ENCODE measurements around the gene SLC66A2. TPM values are rescaled to one million over a fixed set of nuclear protein-coding genes. Genes with fewer than 3 reads are reported as not detected.
"Not testable (repeated sequence)": the region's sequence is repeated elsewhere in the genome, so short reads cannot be mapped to it uniquely, and the experiment has no call there.

SLC66A2 gene
- total and polyA plus RNA-seq, 10 of the 15 experiments (the other 5 are each of a cell fraction or from before 2014, with no cell fraction given), result 0.69 to 42.5 (median 14.8) TPM

- RAD21 ChIA-PET (ENCODE audit: unreplicated experiment); H3K9me3 ChIP-seq (replicated peaks; ENCODE audit: control insufficient read depth, insufficient read depth, low read length); H3K4me1 ChIP-seq (ENCODE audit: control insufficient read depth, insufficient read depth, low read length); in situ Hi-C loops (cut with MboI); H3K4me3 ChIP-seq; SMC1A ChIA-PET (ENCODE audit: uncharacterized antibody, unreplicated experiment); FAIRE-seq; H4K20me1 ChIP-seq (ENCODE audit: control insufficient read depth, insufficient read depth); DNase-seq (ENCODE audit: low read depth, low spot score); BruUV-seq (replicated peaks); H3K4me2 ChIP-seq (ENCODE audit: control insufficient read depth, insufficient read depth); H3K9ac ChIP-seq (ENCODE audit: control insufficient read depth, insufficient read depth, low read length); H3K27me3 ChIP-seq (replicated peaks in 1 of 2; ENCODE audit: control insufficient read depth in 2 of 2, insufficient read depth in 2 of 2, low read length in 1 of 2); CTCF ChIA-PET; H3K79me2 ChIP-seq (ENCODE audit: control insufficient read depth, insufficient read depth, low read length); ATAC-seq; intact Hi-C loops (cut with micrococcal nuclease; ENCODE audit: unreplicated experiment); POLR2A ChIA-PET; H3K27ac ChIP-seq (ENCODE audit: control insufficient read depth, insufficient read depth); H2AFZ ChIP-seq (ENCODE audit: control insufficient read depth, low read depth, low read length); H3K36me3 ChIP-seq (ENCODE audit: control insufficient read depth in 2 of 2, insufficient read depth in 2 of 2, low read length in 1 of 2): not testable (repeated sequence)
- WGBS (ENCODE audit: insufficient coverage, insufficient replicate concordance, low lambda C conversion rate, missing lambda C conversion rate), result 70% methylated on average over 24 of the region's 25 CpGs
These were observed 73.2 kb downstream of the SLC66A2 start for GRCh38 chr18:79878246-79878645.

- H3K27me3 ChIP-seq (replicated peaks in 1 of 2; ENCODE audit: control insufficient read depth in 2 of 2, insufficient read depth in 2 of 2, low read length in 1 of 2), result no peaks in the 10 kb centered on the region
- RAD21 ChIA-PET (ENCODE audit: unreplicated experiment), result no interaction called here
- ATAC-seq, result no peak
- no peak overlapping the region for H2AFZ ChIP-seq (ENCODE audit: control insufficient read depth, low read depth, low read length)
- intact Hi-C loops (cut with micrococcal nuclease; ENCODE audit: unreplicated experiment), result no loop called here
- H3K4me3 ChIP-seq, result no peak overlapping the region
- BruUV-seq (replicated peaks), result no TSS peak
- no peaks in the 10 kb centered on the region for H3K4me1 ChIP-seq (ENCODE audit: control insufficient read depth, insufficient read depth, low read length)
- H3K4me2 ChIP-seq (ENCODE audit: control insufficient read depth, insufficient read depth), result no peak overlapping the region
- in situ Hi-C loops (cut with MboI), result no loop called here
- no peak overlapping the region for H3K9ac ChIP-seq (ENCODE audit: control insufficient read depth, insufficient read depth, low read length)
- no peaks in the 10 kb centered on the region for H3K79me2 ChIP-seq (ENCODE audit: control insufficient read depth, insufficient read depth, low read length)
- H3K9me3 ChIP-seq (replicated peaks; ENCODE audit: control insufficient read depth, insufficient read depth, low read length), result no peaks in the 10 kb centered on the region; the same call in 2 of the 3 replicates
- no peak for TF ChIP-seq SP1 (IDR thresholded peaks at IDR 0.05; ENCODE audit: low read depth, low read length)
- TF ChIP-seq SMC3 (IDR thresholded peaks at IDR 0.05; ENCODE audit: borderline replicate concordance, low read length), result no peak
- no peak for TF ChIP-seq RUNX3 (IDR thresholded peaks at IDR 0.05; ENCODE audit: low read length)
- TF ChIP-seq YY1 (IDR thresholded peaks at IDR 0.05; ENCODE audit: low read depth, low read length), result no peak
- TF ChIP-seq JUND (IDR thresholded peaks at IDR 0.05; ENCODE audit: low read depth, low read length), result no peak
- no peak for TF ChIP-seq PAX5 (IDR thresholded peaks at IDR 0.05; ENCODE audit: borderline replicate concordance, low read depth, low read length)
- no peak for TF ChIP-seq RCOR1 (conservative IDR thresholded peaks at IDR 0.05; ENCODE audit: low read depth, low read length)
- 54% methylated on average over 34 of the region's 38 CpGs for WGBS (ENCODE audit: insufficient coverage, insufficient replicate concordance, low lambda C conversion rate, missing lambda C conversion rate)
- SMC1A ChIA-PET (ENCODE audit: uncharacterized antibody, unreplicated experiment), result no interaction called here
- CTCF ChIA-PET, result no interaction called here
- no peak for DNase-seq (ENCODE audit: low read depth, low spot score)
- H3K36me3 ChIP-seq (ENCODE audit: control insufficient read depth in 2 of 2, insufficient read depth in 2 of 2, low read length in 1 of 2), result no peaks in the 10 kb centered on the region
- POLR2A ChIA-PET, result no interaction called here
- H4K20me1 ChIP-seq (ENCODE audit: control insufficient read depth, insufficient read depth), result no peaks in the 10 kb centered on the region
- no peak overlapping the region for H3K27ac ChIP-seq (ENCODE audit: control insufficient read depth, insufficient read depth)
- FAIRE-seq, result no peak
These were observed 74.0 kb downstream of the SLC66A2 start for GRCh38 chr18:79877163-79878091.

Data from GM12878 (cell line).